HepG2 (cell line): ENCODE measurements around the gene GOLGA3. TPM values are rescaled to one million over a fixed set of nuclear protein-coding genes. Genes with fewer than 3 reads are reported as not detected.

ENCODE experiments used
- ATAC-seq: fragments of 200-7000 bp; cut with Tn5 transposase; 3 replicates; pipeline ENCODE4 v1.9.1; 2020; ENCODE audit warnings: mild to moderate bottlenecking, moderate library complexity
- BruUV-seq: library from RNA; stranded (reverse); fragments of 400-500 nt; replicated peaks from 2 replicates; lab custom pipeline; 2021; lab: Mats Ljungman, UMichigan
- CTCF ChIA-PET: fragments of 300-600 bp; formaldehyde crosslinking; extraction: SDS; loops from one replicate; lab custom pipeline; 2021; ENCODE audit warnings: low total read pairs, inconsistent platforms, low intra/inter-chr PET ratio; lab: Yijun Ruan, JAX
- POLR2A ChIA-PET: fragments of 350-600 bp; sonication (Branson Sonifier 250); formaldehyde crosslinking; loops from one replicate; lab custom pipeline; 2020; ENCODE audit warnings: antibody characterized with exemption, inconsistent platforms; lab: Yijun Ruan, JAX
- DNase-seq: peaks from one replicate; pipeline ENCODE4 v3.0.0-alpha.2; 2015; ENCODE audit warnings: low spot score
- FAIRE-seq: peaks from 3 replicates; lab custom pipeline; 2011; peaks lifted over from hg19 to GRCh38; lab: Jason Lieb, UNC
- H2AFZ ChIP-seq: one replicate; pipeline ENCODE4 v1.6.1; 2011; ENCODE audit warnings: low read length, inconsistent platforms
- H3K27ac ChIP-seq: fragments of 300-600 bp; 3 replicates; pipeline ENCODE4 v1.8.0; 2011; ENCODE audit warnings: mixed run types, mild to moderate bottlenecking, mixed read lengths, low read length, inconsistent platforms; ENCODE audit not compliant: insufficient read depth; ENCODE audit errors: extremely low read length
- H3K27me3 ChIP-seq, 2 experiments: fragments of 200-600 bp in 1 of 2; 2 replicates in 1 of 2; 3 replicates in 1 of 2; pipeline versions ENCODE4 v1.6.0 to v1.8.0; 2011; ENCODE audit warnings: low read length in 2 of 2, mild to moderate bottlenecking in 2 of 2, moderate library complexity in 2 of 2, inconsistent platforms in 1 of 2; ENCODE audit not compliant: insufficient read depth in 2 of 2, control insufficient read depth in 1 of 2
- H3K36me3 ChIP-seq, 2 experiments: fragments of 200-600 bp in 1 of 2; replicated peaks in 1 of 2; 2 replicates in 1 of 2; 3 replicates in 1 of 2; pipeline versions ENCODE4 v1.5.1 to v1.8.0; 2011; ENCODE audit warnings: low read length in 2 of 2, inconsistent platforms in 1 of 2; ENCODE audit not compliant: insufficient read depth in 2 of 2, control insufficient read depth in 1 of 2
- H3K4me1 ChIP-seq: 2 replicates; pipeline ENCODE4 v1.5.1; 2012; ENCODE audit warnings: low read length, inconsistent platforms; ENCODE audit not compliant: insufficient read depth
- H3K4me2 ChIP-seq: 2 replicates; pipeline ENCODE4 v1.6.0; 2011; ENCODE audit warnings: low read depth, low read length, inconsistent platforms
- H3K4me3 ChIP-seq, 3 experiments: fragments of 200-600 bp in 1 of 3; sonication (generic), shearing (Covaris generic) in 1 of 3; replicated peaks in 1 of 3; 2 replicates each; pipeline ENCODE4 v1.5.1; 2011 to 2016; ENCODE audit warnings: low read length in 3 of 3, inconsistent platforms in 2 of 3, low read depth in 2 of 3, mild to moderate bottlenecking in 2 of 3, control low read depth in 1 of 3, mixed read lengths in 1 of 3; ENCODE audit not compliant: insufficient read depth in 1 of 3
- H3K79me2 ChIP-seq: one replicate; pipeline ENCODE4 v1.6.1; 2011; ENCODE audit warnings: low read length, inconsistent platforms; ENCODE audit not compliant: insufficient read depth
- H3K9ac ChIP-seq: 2 replicates; pipeline ENCODE4 v1.6.0; 2011; ENCODE audit warnings: mild to moderate bottlenecking, low read depth, low read length, inconsistent platforms; ENCODE audit not compliant: insufficient read depth
- H3K9me3 ChIP-seq: 2 replicates; pipeline ENCODE4 v1.5.1; 2012; ENCODE audit warnings: mild to moderate bottlenecking, low read length
- H4K20me1 ChIP-seq: 2 replicates; pipeline ENCODE4 v1.6.0; 2011; ENCODE audit warnings: inconsistent platforms, mild to moderate bottlenecking, low read length, moderate library complexity; ENCODE audit not compliant: insufficient read depth
- AGO2 ChIP-seq: fragments of 200-400 bp; formaldehyde crosslinking; optimal IDR thresholded peaks from 2 replicates; pipeline ENCODE3; 2017; ENCODE audit warnings: mild to moderate bottlenecking, low read depth, low read length, moderate library complexity
- HINFP ChIP-seq: sonication (generic); formaldehyde crosslinking; IDR thresholded peaks from 2 replicates; pipeline ENCODE4 v1.4.0; 2020; ENCODE audit warnings: low read depth, mild to moderate bottlenecking, missing genetic modification reagents
- HNRNPL ChIP-seq: fragments of 200-400 bp; formaldehyde crosslinking; IDR thresholded peaks from 2 replicates; pipeline ENCODE4 v1.6.1; 2017; ENCODE audit warnings: mild to moderate bottlenecking, low read depth, low read length
- RFX1 ChIP-seq: fragments of 450-650 bp; IDR thresholded peaks from 2 replicates; pipeline ENCODE4 v1.6.1; 2017
- ZNF142 ChIP-seq: sonication (generic); formaldehyde crosslinking; IDR thresholded peaks from 2 replicates; pipeline ENCODE4 v1.4.0; 2020; ENCODE audit warnings: missing genetic modification reagents
- ZNF337 ChIP-seq: sonication (generic); formaldehyde crosslinking; IDR thresholded peaks from 2 replicates; pipeline ENCODE4 v1.5.1; 2020; ENCODE audit warnings: missing genetic modification reagents, low read depth, mild to moderate bottlenecking, borderline replicate concordance
- WGBS: methylation state at CpG from one replicate; pipeline ENCODE4 v1.1.6; 2017; ENCODE audit warnings: low lambda C conversion rate; 5-methylcytosine and 5-hydroxymethylcytosine counted together
- in situ Hi-C: cut with HindIII; loops from 2 replicates; pipeline ENCODE4 v1.10.0; 2017; ENCODE audit warnings: low pct_unique_long_range_greater_than_20kb; ENCODE audit not compliant: extremely low pct_ligation_motif_present
- intact Hi-C: fragments of 100-400 bp; cut with micrococcal nuclease; formaldehyde crosslinking; loops from one replicate; pipeline ENCODE4 v1.10.0; 2022; ENCODE audit not compliant: unreplicated experiment
- polyA plus RNA-seq, 8 experiments: library from polyadenylated mRNA; depleted of rRNA in 3 of 8; stranded (reverse) in 7 of 8; unstranded in 1 of 8; fragments of >200 nt; fragmentation: Illumina TruSeq in 4 of 8; extraction: Trizol in 4 of 8; gene quantifications; 2 replicates each; pipeline versions ENCODE4 v1.2.1 to v1.2.3, GENCODE V29; 2011 to 2016; ENCODE audit warnings: low read depth in 4 of 8, missing spikeins in 1 of 8, mixed read lengths in 1 of 8; ENCODE audit not compliant: insufficient read depth in 1 of 8
- total RNA-seq, 5 experiments: library from RNA; depleted of rRNA; stranded (reverse); fragments of >200 nt; fragmentation: Illumina TruSeq; extraction: Trizol; gene quantifications; 2 replicates each; pipeline ENCODE4 v1.2.3, GENCODE V29; 2016; ENCODE audit warnings: low read depth in 1 of 5

GOLGA3 gene
- total and polyA plus RNA-seq, 2 of the 13 experiments (the other 11 are each of a cell fraction or from before 2014, with no cell fraction given), result 22.0 to 43.0 TPM

DNA sequence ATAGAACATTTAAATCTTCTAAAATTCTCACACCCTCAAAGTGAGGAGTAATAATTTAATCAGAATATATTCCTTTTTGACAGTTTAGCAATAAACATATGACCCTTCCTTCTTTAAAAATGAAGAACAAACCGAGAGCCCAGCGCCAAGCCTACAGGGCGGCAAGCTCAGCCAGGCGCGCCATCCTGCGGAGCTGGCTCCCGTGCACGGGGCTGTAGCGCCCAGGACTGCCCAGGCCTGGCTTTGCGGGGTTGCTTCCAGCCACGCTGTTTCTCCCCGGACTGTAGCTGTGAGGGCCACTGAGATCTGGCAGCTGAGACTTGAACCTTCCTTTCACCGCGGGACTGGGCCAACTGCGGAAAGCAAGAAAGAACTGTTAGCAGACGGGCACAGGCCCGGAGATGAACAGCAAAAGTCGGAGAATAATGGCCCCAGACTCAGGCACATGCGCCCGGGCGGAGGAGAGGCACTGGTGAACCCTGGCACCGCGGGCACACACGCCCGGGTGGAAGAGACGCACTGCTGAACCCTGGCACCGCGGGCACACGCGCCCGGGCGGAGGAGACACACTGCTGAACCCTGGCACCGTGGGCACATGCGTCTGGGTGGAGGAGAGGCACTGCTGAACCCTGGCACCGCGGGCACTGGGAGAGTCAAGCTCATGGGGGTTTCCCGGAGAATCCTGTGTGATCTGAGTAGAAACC lies 101.4 kb downstream of the GOLGA3 start:
- H3K36me3 ChIP-seq, result peaks cover 21 to 72% of the 10 kb centered on the region in 2 experiments; a peak in 4 of 5 replicates
- no peaks in the 10 kb centered on the region for H3K4me1 ChIP-seq
- intact Hi-C loops (no loop called here), in situ Hi-C loops (no loop called here)
- H3K4me2 ChIP-seq, result no peak overlapping the region
- no TSS peak for BruUV-seq
- POLR2A ChIA-PET, result no interaction called here
- H3K27me3 ChIP-seq, result no peaks in the 10 kb centered on the region
- CTCF ChIA-PET, result no interaction called here
- H4K20me1 ChIP-seq, result no peaks in the 10 kb centered on the region
- H3K4me3 ChIP-seq, result no peak overlapping the region
- H2AFZ ChIP-seq, result no peak overlapping the region
- DNase-seq, result no peak
- TF ChIP-seq HNRNPL (peak; percentile 89), RFX1 (no peak), ZNF142 (CRISPR knock-in tag) (no peak), ZNF337 (no peak), HINFP (CRISPR knock-in tag) (no peak), AGO2 (peak; percentile 86)
- no peak overlapping the region for H3K27ac ChIP-seq
- no peaks in the 10 kb centered on the region for H3K79me2 ChIP-seq
- WGBS, result 95% methylated on average over 34 of the region's 37 CpGs
- no peaks in the 10 kb centered on the region for H3K9me3 ChIP-seq
- no peak overlapping the region for H3K9ac ChIP-seq
- no peak for ATAC-seq
- FAIRE-seq, result no peak
